Panc1 (cell line): Measurements from ENCODE around the gene PIGO. TPM values are rescaled to one million over a fixed set of nuclear protein-coding genes. Genes with fewer than 3 reads are reported as not detected.

ENCODE experiments used
- ATAC-seq: fragments of 200-7000 bp; cut with Tn5 transposase; 2 replicates; pipeline ENCODE4 v1.9.1; 2020; ENCODE audit warnings: mild to moderate bottlenecking, moderate library complexity
- BruUV-seq: library from RNA; stranded (reverse); fragments of 400-500 nt; replicated peaks from 2 replicates; lab custom pipeline; 2021; lab: Mats Ljungman, UMichigan
- CTCF ChIA-PET: fragments of 300-600 bp; sonication (Branson Sonifier 250); formaldehyde crosslinking; loops from one replicate; lab custom pipeline; 2022; ENCODE audit warnings: antibody characterized with exemption; lab: Charles Lee
- POLR2A ChIA-PET: fragments of 300-600 bp; sonication (Branson Sonifier 250); formaldehyde crosslinking; loops from one replicate; lab custom pipeline; 2022; ENCODE audit warnings: antibody characterized with exemption; lab: Charles Lee
- DNase-seq: peaks from one replicate; pipeline ENCODE4 v3.0.0-alpha.2; 2010; ENCODE audit warnings: low read depth, low spot score
- H3K27ac ChIP-seq: 2 replicates; pipeline ENCODE4 v1.5.1; 2011; ENCODE audit warnings: mild to moderate bottlenecking, low read length, inconsistent platforms
- H3K27me3 ChIP-seq: fragments of 200-500 bp; sonication (Bioruptor generic); 2 replicates; pipeline ENCODE4 v1.6.0; 2014; ENCODE audit warnings: low read length, inconsistent platforms; ENCODE audit not compliant: control insufficient read depth, insufficient read depth
- H3K36me3 ChIP-seq: fragments of 200-500 bp; sonication (Bioruptor generic); 2 replicates; pipeline ENCODE4 v1.5.1; 2014; ENCODE audit warnings: inconsistent platforms, mild to moderate bottlenecking, low read length, moderate library complexity; ENCODE audit not compliant: control insufficient read depth, insufficient read depth
- H3K4me1 ChIP-seq: 2 replicates; pipeline ENCODE4 v1.5.1; 2011; ENCODE audit warnings: inconsistent platforms, mild to moderate bottlenecking, low read length, moderate library complexity; ENCODE audit not compliant: control insufficient read depth, insufficient read depth
- H3K4me3 ChIP-seq, 2 experiments: 2 replicates each; pipeline ENCODE4 v1.5.1; 2011 to 2012; ENCODE audit warnings: low read depth in 2 of 2, low read length in 2 of 2, mild to moderate bottlenecking in 2 of 2, inconsistent platforms in 1 of 2, moderate library complexity in 1 of 2
- H3K9me3 ChIP-seq: fragments of 200-500 bp; sonication (Bioruptor generic); 2 replicates; pipeline ENCODE4 v1.5.1; 2014; ENCODE audit warnings: low read depth, mild to moderate bottlenecking, inconsistent platforms, low read length, moderate library complexity; ENCODE audit not compliant: control insufficient read depth, insufficient read depth
- CTCF ChIP-seq: fragments of 450-650 bp; IDR thresholded peaks from 2 replicates; pipeline ENCODE4 v1.5.1; 2017; ENCODE audit warnings: mild to moderate bottlenecking
- POLR2AphosphoS5 ChIP-seq: IDR thresholded peaks from 2 replicates; pipeline ENCODE4 v1.6.1; 2012; ENCODE audit warnings: mild to moderate bottlenecking, low read depth, low read length, moderate library complexity
- REST ChIP-seq, 2 experiments: IDR thresholded peaks; 2 replicates each; pipeline ENCODE4 v1.6.1; 2011 to 2012; ENCODE audit warnings: low read depth in 2 of 2, control low read depth in 1 of 2, low read length in 1 of 2, mild to moderate bottlenecking in 1 of 2, moderate library complexity in 1 of 2; ENCODE audit not compliant: insufficient read depth in 1 of 2
- SIN3A ChIP-seq: IDR thresholded peaks from 2 replicates; pipeline ENCODE4 v1.6.1; 2012; ENCODE audit warnings: low read depth, mild to moderate bottlenecking, low read length, moderate library complexity, borderline replicate concordance; ENCODE audit not compliant: insufficient read depth
- TCF7L2 ChIP-seq: IDR thresholded peaks from 2 replicates; pipeline ENCODE4 v1.6.1; 2011; ENCODE audit warnings: mild to moderate bottlenecking, low read depth, low read length, inconsistent platforms
- in situ Hi-C: cut with HindIII; loops from 2 replicates; pipeline ENCODE4 v1.10.0; 2016; ENCODE audit warnings: low sequenced_read_pairs, low pct_unique_long_range_greater_than_20kb
- intact Hi-C: fragments of 100-400 bp; cut with micrococcal nuclease; formaldehyde crosslinking; loops from one replicate; pipeline ENCODE4 v1.10.0; 2022; ENCODE audit not compliant: unreplicated experiment
- total RNA-seq: library from RNA; stranded (reverse); gene quantifications from one replicate; pipeline ENCODE4 v1.2.1, GENCODE V29; 2021; ENCODE audit not compliant: unreplicated experiment

Gene PIGO
- total RNA-seq, 1 experiment from 2014 or later: 58.7 TPM

GRCh38 chr9:35044071-35044470, 52.3 kb downstream of the PIGO start:
- ChIA-PET CTCF (no interaction called here), POLR2A (no interaction called here)
- H3K9me3 ChIP-seq: no peaks in the 10 kb centered on the region
- H3K27me3 ChIP-seq: no peaks in the 10 kb centered on the region
- in situ Hi-C loops (no loop called here), intact Hi-C loops (no loop called here)
- no peak for TF ChIP-seq CTCF
- no peak for TF ChIP-seq POLR2AphosphoS5
- no peak for TF ChIP-seq TCF7L2
- TF ChIP-seq SIN3A: no peak
- TF ChIP-seq REST (IDR thresholded peaks at IDR 0.05; ENCODE audit: insufficient read depth in 1 of 2, low read depth in 2 of 2, low read length in 1 of 2): no peak
- no peak overlapping the region for H3K4me3 ChIP-seq
- H3K27ac ChIP-seq: no peak overlapping the region
- 0 out of 2 replicates have a peak, but pooled peaks cover 4% of the 10 kb centered on the region for H3K36me3 ChIP-seq
- no TSS peak for BruUV-seq
- H3K4me1 ChIP-seq: no peaks in the 10 kb centered on the region
- no peak for ATAC-seq
- no peak for DNase-seq

- ChIA-PET POLR2A (interaction anchor here (0.6 kb wide), 2 partner anchors 54 to 363 kb away, joined by 3 to 9 read pairs; partner anchors contain the start of gene DNAJB5), CTCF (interaction anchor here (0.5 kb wide), 1 partner anchor 53 kb away, joined by 4 read pairs; no protein-coding TSS in a partner anchor)
- H3K4me1 ChIP-seq: no peaks in the 10 kb centered on the region
- BruUV-seq: no TSS peak
- intact Hi-C loops: no loop called here
- H3K27ac ChIP-seq: no peak overlapping the region
- 0 out of 2 replicates have a peak, but pooled peaks cover under 1% of the 10 kb centered on the region for H3K36me3 ChIP-seq
- no peaks in the 10 kb centered on the region for H3K27me3 ChIP-seq
- in situ Hi-C loops: no loop called here
- TF ChIP-seq POLR2AphosphoS5: no peak
- TF ChIP-seq TCF7L2: no peak
- TF ChIP-seq SIN3A: no peak
- no peak for TF ChIP-seq REST (IDR thresholded peaks at IDR 0.05; ENCODE audit: insufficient read depth in 1 of 2, low read depth in 2 of 2, low read length in 1 of 2)
- TF ChIP-seq CTCF: no peak
- H3K9me3 ChIP-seq: no peaks in the 10 kb centered on the region
- ATAC-seq (no peak), DNase-seq (no peak)
- no peak overlapping the region for H3K4me3 ChIP-seq
Observed at GRCh38 chr9:35042891-35043545, 53.4 kb downstream of the PIGO start.
